ENCODE results near the gene MTHFD2L.

GRCh38 chr4:74262522-74262921 is 104.6 kb downstream of the MTHFD2L start:
- TF ChIP-seq TAF1 (IDR thresholded peaks at IDR 0.05; ENCODE audit: low read depth) (no peak), POLR2AphosphoS5 (IDR thresholded peaks at IDR 0.05) (no peak)

Data from neural cell (in vitro differentiated cells).